Smooth muscle cell (in vitro differentiated cells): Measurements from ENCODE around the gene LRP1B. TPM values are rescaled to one million over a fixed set of nuclear protein-coding genes. Genes with fewer than 3 reads are reported as not detected.

Experiments
- DNase-seq: peaks from one replicate; lab custom pipeline; 2025; ENCODE audit not compliant: unreplicated experiment; lab: John Stamatoyannopoulos, UW
- H2AFZ ChIP-seq: fragments of 200-600 bp; sonication (generic); 2 replicates; pipeline ENCODE4 v1.6.0; 2016; ENCODE audit warnings: antibody characterized with exemption, low read depth, mild to moderate bottlenecking
- H3F3A ChIP-seq: fragments of 200-600 bp; sonication (generic); 2 replicates; pipeline ENCODE4 v1.6.0; 2017; ENCODE audit warnings: antibody characterized with exemption, low read depth
- H3K27ac ChIP-seq: fragments of 200-600 bp; sonication (generic); 2 replicates; pipeline ENCODE4 v1.5.1; 2016; ENCODE audit warnings: low read depth, mild to moderate bottlenecking
- H3K27me3 ChIP-seq: fragments of 200-600 bp; sonication (generic); 2 replicates; pipeline ENCODE4 v1.6.1; 2016; ENCODE audit warnings: low read depth, mild to moderate bottlenecking
- H3K36me3 ChIP-seq: fragments of 200-600 bp; sonication (generic); 2 replicates; pipeline ENCODE4 v1.5.1; 2016; ENCODE audit warnings: low read depth
- H3K4me1 ChIP-seq: fragments of 200-600 bp; sonication (generic); 2 replicates; pipeline ENCODE4 v1.5.1; 2016; ENCODE audit warnings: low read depth
- H3K4me2 ChIP-seq: fragments of 200-600 bp; sonication (generic); 2 replicates; pipeline ENCODE4 v1.6.0; 2016; ENCODE audit warnings: mild to moderate bottlenecking
- H3K4me3 ChIP-seq: fragments of 200-600 bp; sonication (generic); 2 replicates; pipeline ENCODE4 v1.5.1; 2016; ENCODE audit warnings: mild to moderate bottlenecking
- H3K79me2 ChIP-seq: fragments of 200-600 bp; sonication (generic); 2 replicates; pipeline ENCODE4 v1.6.0; 2016; ENCODE audit warnings: low read depth, mild to moderate bottlenecking
- H3K9ac ChIP-seq: fragments of 200-600 bp; sonication (generic); 2 replicates; pipeline ENCODE4 v1.6.0; 2016; ENCODE audit warnings: low read depth
- H3K9me3 ChIP-seq: fragments of 200-600 bp; sonication (generic); replicated peaks from 2 replicates; pipeline ENCODE4 v1.5.1; 2016; ENCODE audit warnings: low read depth
- H4K20me1 ChIP-seq: fragments of 200-600 bp; sonication (generic); 2 replicates; pipeline ENCODE4 v1.6.0; 2016; ENCODE audit warnings: low read depth
- CTCF ChIP-seq: fragments of 200-600 bp; sonication (generic); IDR thresholded peaks from 2 replicates; pipeline ENCODE4 v1.5.1; 2017; ENCODE audit warnings: borderline replicate concordance, mild to moderate bottlenecking, antibody characterized with exemption; ENCODE audit not compliant: insufficient read depth, poor library complexity, severe bottlenecking
- WGBS: methylation state at CpG from one replicate; pipeline ENCODE4 v1.1.7; 2016; ENCODE audit warnings: low lambda C conversion rate; 5-methylcytosine and 5-hydroxymethylcytosine counted together
- polyA plus RNA-seq: library from polyadenylated mRNA; unstranded; fragments of >200 nt; fragmentation: Nextera tagmentation; extraction: Ambion mirVana; gene quantifications from 2 replicates; pipeline ENCODE4 v1.2.1, GENCODE V29; 2016
- total RNA-seq: library from RNA; depleted of rRNA; stranded (reverse); fragments of >200 nt; gene quantifications from 2 replicates; pipeline ENCODE4 v1.2.3, GENCODE V29; 2014

LRP1B gene
- total and polyA plus RNA-seq, 2 experiments from 2014 or later: 0.08 to 2.9 TPM

DNA sequence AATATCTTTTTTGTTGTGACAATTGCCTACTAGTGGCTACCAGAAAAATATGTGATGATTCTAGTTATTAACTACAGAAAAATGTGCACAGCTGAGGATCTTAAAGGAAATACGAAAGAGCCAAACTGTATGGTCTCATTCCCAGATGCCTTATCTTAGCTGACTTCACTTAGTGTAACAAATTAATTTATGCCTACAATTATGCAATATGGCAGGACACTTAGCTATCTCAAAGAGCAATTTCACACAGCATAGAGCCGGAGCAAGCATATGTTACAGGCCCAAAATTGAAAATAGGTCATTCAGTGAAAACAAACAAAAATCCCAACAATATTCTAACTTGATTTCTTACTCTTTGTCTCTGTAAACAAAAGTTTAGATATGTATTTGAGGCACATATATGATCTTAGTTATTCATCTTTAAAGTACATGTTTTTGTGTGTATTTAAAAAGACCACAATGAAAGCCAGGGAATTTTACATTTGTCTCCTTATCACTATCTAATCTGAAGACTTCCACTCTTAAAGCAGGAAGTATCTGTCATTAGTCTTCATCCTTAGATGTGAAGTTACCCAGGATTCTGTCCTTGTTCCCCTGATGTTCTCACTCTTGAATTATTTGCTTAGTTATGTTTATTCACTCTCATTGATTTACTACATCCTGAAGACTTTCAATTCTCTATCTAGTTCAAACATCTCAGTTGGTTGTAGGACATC is 1771.6 kb downstream of the LRP1B start:
- no peaks in the 10 kb centered on the region for H3F3A ChIP-seq
- no peak for DNase-seq
- no peaks in the 10 kb centered on the region for H3K79me2 ChIP-seq
- no peak overlapping the region for H3K4me3 ChIP-seq
- 54% methylated on average over 2 of the region's 2 CpGs for WGBS
- no peak overlapping the region for H2AFZ ChIP-seq
- H3K36me3 ChIP-seq: no peaks in the 10 kb centered on the region
- H3K27me3 ChIP-seq: no peaks in the 10 kb centered on the region
- no peak overlapping the region for H3K4me2 ChIP-seq
- H3K4me1 ChIP-seq: no peaks in the 10 kb centered on the region
- TF ChIP-seq CTCF: no peak
- H3K9me3 ChIP-seq: no peaks in the 10 kb centered on the region
- no peaks in the 10 kb centered on the region for H4K20me1 ChIP-seq
- no peak overlapping the region for H3K9ac ChIP-seq
- no peak overlapping the region for H3K27ac ChIP-seq

GRCh38 chr2:140356697-140357096 is 1774.1 kb downstream of the LRP1B start:
- 97% methylated on average over 1 of the region's 1 CpG for WGBS
- H3K36me3 ChIP-seq: no peaks in the 10 kb centered on the region

DNA sequence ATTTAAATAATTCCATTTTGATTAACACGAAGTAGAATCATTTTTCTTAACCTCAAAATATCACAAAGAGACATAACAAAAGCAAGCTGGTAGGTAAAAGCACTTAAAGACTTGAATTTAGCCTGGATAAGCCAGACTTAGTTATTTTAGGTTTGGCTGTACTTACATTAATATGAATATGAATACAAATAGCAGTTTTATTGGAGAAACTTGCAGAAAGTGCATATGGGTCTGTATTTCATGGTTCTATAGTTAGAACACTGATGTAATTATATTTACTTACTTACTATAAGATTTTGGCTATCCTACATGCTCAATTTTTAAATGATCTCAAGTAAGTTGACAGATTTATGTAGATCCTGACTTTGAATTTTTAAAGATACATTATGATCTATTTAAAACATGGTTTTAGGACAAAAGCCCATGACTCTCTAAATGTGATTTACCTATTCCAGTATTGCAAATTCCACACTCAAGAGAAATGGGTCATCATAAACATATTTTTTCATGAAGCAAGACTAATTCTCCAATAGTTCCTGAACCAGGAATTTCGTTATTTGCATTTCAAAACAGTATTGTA is 1775.2 kb downstream of the LRP1B start:
- H2AFZ ChIP-seq: no peak overlapping the region
- H3K4me1 ChIP-seq: no peaks in the 10 kb centered on the region
- H3K36me3 ChIP-seq: no peaks in the 10 kb centered on the region
- H3F3A ChIP-seq: no peaks in the 10 kb centered on the region
- no peaks in the 10 kb centered on the region for H3K79me2 ChIP-seq
- H3K27ac ChIP-seq: no peak overlapping the region
- no peaks in the 10 kb centered on the region for H3K9me3 ChIP-seq
- H4K20me1 ChIP-seq: no peaks in the 10 kb centered on the region
- H3K4me3 ChIP-seq: no peak overlapping the region
- no peaks in the 10 kb centered on the region for H3K27me3 ChIP-seq
- DNase-seq: no peak
- H3K9ac ChIP-seq: no peak overlapping the region
- TF ChIP-seq CTCF: no peak
- H3K4me2 ChIP-seq: no peak overlapping the region
- 76% methylated on average over 2 of the region's 2 CpGs for WGBS

More at GRCh38 chr2:140356697-140357096, 1774.1 kb downstream of the LRP1B start:
- H4K20me1 ChIP-seq: no peaks in the 10 kb centered on the region
- no peak overlapping the region for H3K4me3 ChIP-seq
- H3K4me1 ChIP-seq: no peaks in the 10 kb centered on the region
- TF ChIP-seq CTCF: no peak
- no peaks in the 10 kb centered on the region for H3F3A ChIP-seq
- H2AFZ ChIP-seq: no peak overlapping the region
- H3K79me2 ChIP-seq: no peaks in the 10 kb centered on the region
- H3K27me3 ChIP-seq: no peaks in the 10 kb centered on the region
- no peak overlapping the region for H3K9ac ChIP-seq
- DNase-seq: no peak
- H3K27ac ChIP-seq: no peak overlapping the region
- no peak overlapping the region for H3K4me2 ChIP-seq
- H3K9me3 ChIP-seq: no peaks in the 10 kb centered on the region
